NOMO-1 (cell line): ENCODE data around the gene ZNF316.

Experiments used
- DNase-seq, 2 experiments: peaks; one replicate each; lab custom pipeline; 2025; ENCODE audit not compliant: unreplicated experiment in 2 of 2; lab: John Stamatoyannopoulos, UW

The ZNF316 gene

GRCh38 chr7:6636741-6637543 lies at the start of gene ZNF316:
Gene ZNF316, plus strand, starts transcription at chr7:6637318. Its CDS starts 5,092 bp downstream, at chr7:6642410.
- DNase-seq: peak in 1 of 2 experiments; percentile 42

DNA sequence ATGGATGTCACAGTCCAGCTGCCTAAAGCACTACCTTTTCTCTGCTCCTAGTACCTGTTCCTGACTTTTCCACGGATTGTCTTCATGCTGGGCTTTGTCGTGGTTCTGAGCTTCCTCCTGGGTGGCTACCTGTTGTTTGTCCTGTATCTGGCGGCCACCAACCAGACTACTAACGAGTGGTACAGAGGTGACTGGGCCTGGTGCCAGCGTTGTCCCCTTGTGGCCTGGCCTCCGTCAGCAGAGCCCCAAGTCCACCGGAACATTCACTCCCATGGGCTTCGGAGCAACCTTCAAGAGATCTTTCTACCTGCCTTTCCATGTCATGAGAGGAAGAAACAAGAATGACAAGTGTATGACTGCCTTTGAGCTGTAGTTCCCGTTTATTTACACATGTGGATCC lies 48.6 kb upstream of the ZNF316 start:
- no peak for DNase-seq

DNA sequence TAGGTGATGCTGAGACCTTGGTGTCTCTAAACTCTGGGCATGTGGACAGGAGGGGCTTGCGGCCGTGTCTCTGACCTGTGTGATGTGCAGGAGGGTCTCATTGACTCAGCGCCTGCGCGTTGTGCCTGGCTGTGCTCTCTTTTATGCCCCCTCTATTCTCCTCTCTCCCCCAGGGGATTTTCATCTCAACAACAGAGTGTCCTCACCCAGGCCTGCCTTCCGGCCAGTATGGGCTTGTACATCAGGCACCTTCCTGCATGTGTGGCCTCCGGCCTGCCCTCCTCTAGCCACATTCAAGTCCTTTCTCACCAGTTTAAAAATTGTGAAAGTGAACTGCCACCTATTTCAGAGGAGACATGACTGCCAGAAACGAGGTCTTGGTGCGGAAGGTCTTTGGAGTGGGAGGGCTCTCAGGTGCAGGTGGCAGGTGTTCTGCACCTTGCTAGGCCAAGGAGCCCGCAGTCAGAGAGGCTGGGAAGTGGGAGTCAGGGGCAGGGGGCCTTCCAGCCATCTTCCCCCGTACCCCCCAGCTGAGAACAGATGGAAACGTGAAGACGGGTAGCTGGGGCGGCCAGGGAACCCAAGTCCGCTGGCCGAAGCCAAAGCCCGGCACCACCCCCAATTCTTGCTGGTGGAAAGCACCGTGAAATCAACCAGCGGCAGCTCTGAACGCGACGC lies 47.8 kb upstream of the ZNF316 start:
- DNase-seq: no peak

DNA sequence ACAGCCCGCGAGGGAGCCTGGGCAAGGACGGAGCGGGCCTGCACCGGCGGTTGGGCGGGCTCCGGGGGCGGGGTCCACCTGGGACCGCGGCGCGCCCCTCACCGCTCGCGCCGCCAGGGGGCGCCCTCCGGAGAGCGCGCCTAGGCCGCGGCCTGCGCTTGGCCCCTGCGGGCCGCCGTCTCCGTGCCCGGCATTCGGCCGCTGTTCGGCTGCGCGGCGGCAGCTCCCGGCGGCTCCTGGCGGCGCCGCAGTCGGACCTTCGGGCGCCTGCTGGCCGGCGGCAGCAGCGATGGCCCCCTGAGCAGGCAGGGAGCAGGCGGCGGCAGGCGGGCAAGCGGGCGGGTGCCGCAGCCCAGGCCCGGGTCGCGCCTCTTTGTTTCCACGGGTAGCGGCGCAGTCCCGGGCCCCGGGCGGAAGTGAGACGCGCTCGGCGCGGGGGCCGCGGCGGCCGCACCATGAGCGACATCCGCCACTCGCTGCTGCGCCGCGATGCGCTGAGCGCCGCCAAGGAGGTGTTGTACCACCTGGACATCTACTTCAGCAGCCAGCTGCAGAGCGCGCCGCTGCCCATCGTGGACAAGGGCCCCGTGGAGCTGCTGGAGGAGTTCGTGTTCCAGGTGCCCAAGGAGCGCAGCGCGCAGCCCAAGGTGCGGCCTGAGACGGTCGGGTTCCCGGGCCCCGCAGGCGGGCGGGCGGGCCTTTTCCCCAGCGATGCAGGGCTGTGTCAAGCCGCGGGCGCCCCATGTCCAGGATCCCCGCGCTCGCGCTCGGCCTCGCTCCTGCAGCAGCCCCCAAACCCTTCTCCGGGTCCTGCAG lies 47.1 kb upstream of the ZNF316 start, which contains the start of gene INTS15:
Gene INTS15 (plus strand): TSS at position 193 of the 816 bp plus-strand sequence. CDS start 263 bp downstream, at position 456.
- peak; percentile 68 to 87 for DNase-seq

DNA sequence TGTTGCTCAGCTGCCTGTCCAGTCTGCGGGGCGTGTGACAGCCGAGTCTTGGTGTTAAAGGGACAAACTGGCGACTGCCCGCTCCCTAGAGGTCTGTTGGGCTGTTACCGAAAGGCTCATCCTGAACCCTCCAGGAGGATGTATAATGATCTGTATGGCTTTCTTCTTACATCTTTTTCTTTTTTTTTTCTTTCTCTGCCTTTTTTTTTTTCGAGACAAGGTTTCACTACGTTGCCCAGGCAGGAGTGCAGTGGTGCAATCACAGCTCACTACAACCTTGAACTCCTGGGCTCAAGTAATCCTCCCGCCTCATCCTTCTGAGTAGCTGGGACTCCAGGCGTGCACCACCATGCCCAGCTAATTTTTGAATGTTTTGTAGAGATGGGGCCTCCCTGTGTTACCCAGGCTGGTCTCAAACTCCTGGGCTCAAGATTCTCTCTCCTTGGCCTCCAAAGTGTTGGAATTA lies 46.4 kb upstream of the ZNF316 start:
- peak; percentile 34 to 48 for DNase-seq

DNA sequence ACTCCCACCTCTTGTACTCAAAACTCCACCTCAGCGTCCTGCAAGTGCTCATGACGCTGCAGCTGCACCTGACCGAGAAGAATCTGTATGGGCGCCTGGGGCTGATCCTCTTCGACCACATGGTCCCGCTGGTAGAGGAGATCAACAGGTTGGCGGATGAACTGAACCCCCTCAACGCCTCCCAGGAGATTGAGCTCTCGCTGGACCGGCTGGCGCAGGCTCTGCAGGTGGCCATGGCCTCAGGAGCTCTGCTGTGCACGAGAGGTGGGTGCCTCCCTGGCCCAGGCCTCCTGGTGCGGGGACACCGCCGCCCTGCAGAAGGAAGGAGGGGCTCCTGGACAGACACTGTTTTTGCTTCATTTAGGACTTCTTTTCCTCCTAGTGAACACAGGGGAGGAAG lies 37.0 kb upstream of the ZNF316 start:
- no peak for DNase-seq

DNA sequence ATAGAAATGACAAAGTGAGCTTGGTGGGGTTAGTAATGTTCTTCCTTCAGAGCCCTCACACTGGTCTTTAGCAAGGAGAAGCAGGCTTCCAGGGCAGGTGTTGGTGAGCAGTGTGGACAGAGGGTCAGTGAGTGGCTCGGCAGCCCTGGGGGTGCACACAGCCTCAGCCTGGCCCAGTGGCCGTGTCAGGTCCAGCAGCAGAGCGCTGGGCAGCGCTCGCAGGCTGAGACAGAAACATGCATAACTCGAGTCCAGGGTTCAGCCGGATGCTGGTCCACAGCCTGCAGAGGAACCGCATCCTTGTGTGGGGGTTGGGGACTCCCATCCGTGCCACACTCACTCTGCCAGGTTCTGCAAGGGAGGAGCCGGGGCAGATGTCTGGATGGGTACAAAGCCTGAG lies 32.7 kb upstream of the ZNF316 start:
- DNase-seq: no peak

GRCh38 chr7:6606866-6607583 lies 30.1 kb upstream of the ZNF316 start:
- DNase-seq: no peak

- DNase-seq: no peak
Observed at GRCh38 chr7:6607651-6608051, 29.5 kb upstream of the ZNF316 start.

- DNase-seq: no peak
Observed at GRCh38 chr7:6608081-6608480, 29.0 kb upstream of the ZNF316 start.

DNA sequence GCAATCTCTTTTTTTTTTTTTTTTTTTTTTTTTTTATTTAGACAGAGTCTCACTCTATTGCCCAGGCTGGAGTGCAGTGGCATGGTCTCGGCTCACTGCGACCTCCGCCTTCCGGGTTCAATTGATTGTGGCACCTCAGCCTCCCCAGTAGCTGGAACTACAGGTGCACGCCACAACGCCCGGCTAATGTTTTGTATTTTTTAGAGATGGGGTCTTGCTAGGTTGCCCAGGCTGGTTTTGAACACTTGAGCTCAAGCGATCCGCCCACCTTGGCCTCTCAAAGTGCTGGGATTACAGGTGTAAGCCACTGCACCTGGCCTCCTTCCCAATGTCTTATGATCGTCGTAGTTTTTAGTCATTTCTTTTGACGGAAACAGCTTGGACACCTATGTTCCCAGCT lies 28.3 kb upstream of the ZNF316 start:
- DNase-seq: no peak

- no peak for DNase-seq
Observed at GRCh38 chr7:6612819-6613218, 24.3 kb upstream of the ZNF316 start.

- no peak for DNase-seq
Observed at GRCh38 chr7:6613706-6614105, 23.4 kb upstream of the ZNF316 start.

GRCh38 chr7:6614953-6615722 lies 22.0 kb upstream of the ZNF316 start, which contains the start of gene ZNF853:
Gene ZNF853, plus strand, starts transcription at chr7:6615610. Its CDS starts 565 bp downstream, at chr7:6616175.
- no peak for DNase-seq

- no peak for DNase-seq
Observed at GRCh38 chr7:6615723-6616555, 21.2 kb upstream of the ZNF316 start.

- DNase-seq: no peak
Observed at GRCh38 chr7:6616854-6617643, 20.1 kb upstream of the ZNF316 start.

GRCh38 chr7:6618621-6619020 lies 18.5 kb upstream of the ZNF316 start:
- no peak for DNase-seq

GRCh38 chr7:6619961-6620360 lies 17.2 kb upstream of the ZNF316 start:
- DNase-seq: no peak
